KMS-11 (cell line): ENCODE measurements around the gene PTGIS.

ENCODE experiments used
- H2AFZ ChIP-seq: fragments of 200-600 bp; sonication (generic); 2 replicates; pipeline ENCODE4 v1.6.1; 2016; ENCODE audit warnings: antibody characterized with exemption, mixed run types, low read depth
- H3K27ac ChIP-seq: fragments of 200-600 bp; sonication (generic); 2 replicates; pipeline ENCODE4 v1.6.1; 2016; ENCODE audit warnings: mild to moderate bottlenecking, mixed run types
- H3K27me3 ChIP-seq: fragments of 200-600 bp; sonication (generic); 2 replicates; pipeline ENCODE4 v1.6.1; 2017; ENCODE audit warnings: mild to moderate bottlenecking, low read depth, mixed run types, moderate library complexity; ENCODE audit not compliant: insufficient read depth
- H3K36me3 ChIP-seq: fragments of 200-600 bp; sonication (generic); 2 replicates; pipeline ENCODE4 v1.6.1; 2017; ENCODE audit warnings: mild to moderate bottlenecking, mixed run types; ENCODE audit not compliant: insufficient read depth
- H3K4me1 ChIP-seq: fragments of 200-600 bp; sonication (generic); 2 replicates; pipeline ENCODE4 v1.6.1; 2016; ENCODE audit warnings: mild to moderate bottlenecking, low read depth, mixed run types; ENCODE audit not compliant: poor library complexity, severe bottlenecking
- H3K4me2 ChIP-seq: fragments of 200-600 bp; sonication (generic); 2 replicates; pipeline ENCODE4 v1.7.0; 2016; ENCODE audit warnings: mild to moderate bottlenecking, mixed run types
- H3K4me3 ChIP-seq: fragments of 200-600 bp; sonication (generic); IDR thresholded peaks from 2 replicates; pipeline ENCODE4 v1.6.1; 2017; ENCODE audit warnings: low read depth, low read length, mixed read lengths; ENCODE audit not compliant: insufficient read depth
- H3K79me2 ChIP-seq: fragments of 200-600 bp; sonication (generic); 2 replicates; pipeline ENCODE4 v1.6.1; 2016; ENCODE audit warnings: low read depth, mixed run types; ENCODE audit not compliant: insufficient read depth
- H3K9ac ChIP-seq: fragments of 200-600 bp; sonication (generic); 2 replicates; pipeline ENCODE4 v1.6.1; 2016; ENCODE audit warnings: mild to moderate bottlenecking, mixed run types
- H4K20me1 ChIP-seq: fragments of 200-600 bp; sonication (generic); 2 replicates; pipeline ENCODE4 v1.6.1; 2016; ENCODE audit warnings: mild to moderate bottlenecking, mixed run types; ENCODE audit not compliant: insufficient read depth
- CTCF ChIP-seq: fragments of 200-600 bp; sonication (generic); conservative IDR thresholded peaks from 2 replicates; pipeline ENCODE4 v1.6.1; 2017; ENCODE audit warnings: low read depth, mild to moderate bottlenecking, antibody characterized with exemption, low read length, moderate library complexity, mixed read lengths

Gene PTGIS

GRCh38 chr20:49545572-49545971 lies 22.4 kb downstream of the PTGIS start:
- Histone ChIP-seq H3K79me2 (no peaks in the 10 kb centered on the region), H4K20me1 (no peaks in the 10 kb centered on the region)
- TF ChIP-seq CTCF: peak; percentile 71

GRCh38 chr20:49544535-49544934 lies 23.4 kb downstream of the PTGIS start:
- no peak overlapping the region for H3K27ac ChIP-seq
- H3K79me2 ChIP-seq: no peaks in the 10 kb centered on the region
- H3K4me1 ChIP-seq: peaks cover 5% of the 10 kb centered on the region
- no peaks in the 10 kb centered on the region for H3K27me3 ChIP-seq
- no peak overlapping the region for H3K9ac ChIP-seq
- no peaks in the 10 kb centered on the region for H3K36me3 ChIP-seq
- no peaks in the 10 kb centered on the region for H4K20me1 ChIP-seq
- no peak for TF ChIP-seq CTCF
- H3K4me3 ChIP-seq: no peak overlapping the region
- H3K4me2 ChIP-seq: no peak overlapping the region
- no peak overlapping the region for H2AFZ ChIP-seq

More at GRCh38 chr20:49545572-49545971, 22.4 kb downstream of the PTGIS start:
- no peak overlapping the region for H3K9ac ChIP-seq
- H3K4me3 ChIP-seq: no peak overlapping the region
- H3K4me2 ChIP-seq: no peak overlapping the region
- H3K4me1 ChIP-seq: peaks cover 15% of the 10 kb centered on the region
- H2AFZ ChIP-seq: no peak overlapping the region
- no peak overlapping the region for H3K27ac ChIP-seq
- H3K36me3 ChIP-seq: no peaks in the 10 kb centered on the region
- H3K27me3 ChIP-seq: no peaks in the 10 kb centered on the region

- H3K4me2 ChIP-seq: no peak overlapping the region
- no peak for TF ChIP-seq CTCF
- no peak overlapping the region for H2AFZ ChIP-seq
- no peak overlapping the region for H3K4me3 ChIP-seq
- H3K36me3 ChIP-seq: no peaks in the 10 kb centered on the region
- no peak overlapping the region for H3K27ac ChIP-seq
- no peaks in the 10 kb centered on the region for H4K20me1 ChIP-seq
- no peaks in the 10 kb centered on the region for H3K4me1 ChIP-seq
- H3K27me3 ChIP-seq: no peaks in the 10 kb centered on the region
- H3K9ac ChIP-seq: no peak overlapping the region
- no peaks in the 10 kb centered on the region for H3K79me2 ChIP-seq
Measured at GRCh38 chr20:49543858-49544437, 24.0 kb downstream of the PTGIS start.

GRCh38 chr20:49543071-49543857 lies 24.7 kb downstream of the PTGIS start:
- no peak overlapping the region for H2AFZ ChIP-seq
- H3K36me3 ChIP-seq: no peaks in the 10 kb centered on the region
- no peak overlapping the region for H3K4me3 ChIP-seq
- no peaks in the 10 kb centered on the region for H4K20me1 ChIP-seq
- no peaks in the 10 kb centered on the region for H3K4me1 ChIP-seq
- no peak overlapping the region for H3K4me2 ChIP-seq
- H3K27me3 ChIP-seq: no peaks in the 10 kb centered on the region
- H3K27ac ChIP-seq: no peak overlapping the region
- H3K79me2 ChIP-seq: no peaks in the 10 kb centered on the region
- no peak overlapping the region for H3K9ac ChIP-seq
- TF ChIP-seq CTCF: no peak
